HG03108 (cell line): Measurements from ENCODE around the gene LHX3.

Experiments
- ATAC-seq: cut with Tn5 transposase; IDR thresholded peaks from one replicate; pipeline ENCODE4 v1.9.1; 2021; ENCODE audit warnings: moderate library complexity; ENCODE audit not compliant: unreplicated experiment

LHX3 gene

DNA sequence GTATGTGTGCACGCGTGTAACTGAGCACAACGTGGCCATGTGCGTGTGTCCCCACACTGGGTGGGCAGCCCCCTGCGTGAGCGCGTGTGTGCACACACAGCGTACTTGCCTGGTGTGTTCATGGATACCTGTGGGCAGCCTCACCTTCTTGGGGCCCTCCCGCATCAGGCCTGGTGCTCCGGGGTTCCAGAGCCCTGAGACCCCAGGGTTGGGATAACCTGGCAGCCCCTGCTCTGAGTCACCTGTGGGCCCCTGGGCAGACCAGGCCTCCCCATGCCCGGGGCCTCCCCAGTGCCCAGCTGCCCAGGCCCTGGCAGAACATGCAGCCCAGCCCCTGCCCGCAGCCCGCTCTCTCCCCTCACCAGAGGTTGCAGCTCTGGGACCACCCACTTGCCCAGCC lies 25.2 kb downstream of the LHX3 start:
- no peak for ATAC-seq

- ATAC-seq = no peak
Measured at GRCh38 chr9:136179101-136179616, 25.8 kb downstream of the LHX3 start.

DNA sequence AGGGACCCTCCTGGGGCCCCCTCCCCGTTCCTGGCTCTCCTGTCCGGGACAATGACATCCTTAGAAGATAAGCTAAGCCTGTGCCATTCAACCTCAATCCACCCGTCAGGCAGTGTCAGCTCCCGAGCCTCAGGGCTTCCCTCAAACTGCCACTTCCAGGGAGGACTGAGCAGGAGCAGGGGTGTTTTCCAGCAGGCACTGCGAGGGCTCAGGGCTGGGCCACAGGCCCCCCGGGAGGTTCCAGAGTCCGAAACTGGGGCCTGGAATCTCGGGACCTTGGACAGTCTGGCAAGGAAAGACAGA lies 26.2 kb downstream of the LHX3 start:
- no peak for ATAC-seq

DNA sequence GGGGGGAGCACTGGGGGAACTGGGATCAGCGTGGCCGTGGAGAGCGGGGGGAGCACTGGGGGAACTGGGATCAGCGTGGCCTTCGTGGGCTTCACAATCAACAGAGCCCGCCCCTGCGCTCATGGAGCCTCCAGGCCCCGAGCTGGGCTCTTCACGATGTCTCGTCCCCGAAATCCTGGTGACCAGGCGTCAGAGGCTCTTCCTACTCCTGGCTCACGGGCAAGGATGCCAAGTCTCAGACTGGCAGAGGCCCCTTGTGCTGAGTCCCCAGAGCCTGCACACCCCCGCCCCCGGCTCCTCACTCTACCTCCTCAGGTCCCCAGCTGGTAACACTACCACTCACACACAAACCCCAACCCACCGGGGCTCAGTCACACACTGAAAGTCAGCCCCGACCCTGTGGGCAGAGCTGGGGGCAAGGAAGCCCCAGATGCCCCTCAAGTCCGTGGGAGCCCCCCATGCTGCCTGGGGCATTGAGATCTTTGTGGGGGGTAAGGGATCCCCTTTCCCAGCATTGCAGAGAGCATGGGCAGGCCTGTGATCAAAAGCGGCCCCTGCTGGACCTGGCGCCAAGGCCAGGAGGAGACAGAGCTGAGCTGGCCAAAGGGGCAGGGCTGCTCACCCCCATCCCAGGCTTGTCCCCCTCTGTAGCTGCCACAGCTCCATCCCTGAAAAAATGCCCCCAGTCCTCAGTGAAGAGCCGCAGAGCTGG lies 26.7 kb downstream of the LHX3 start:
- ATAC-seq = no peak

DNA sequence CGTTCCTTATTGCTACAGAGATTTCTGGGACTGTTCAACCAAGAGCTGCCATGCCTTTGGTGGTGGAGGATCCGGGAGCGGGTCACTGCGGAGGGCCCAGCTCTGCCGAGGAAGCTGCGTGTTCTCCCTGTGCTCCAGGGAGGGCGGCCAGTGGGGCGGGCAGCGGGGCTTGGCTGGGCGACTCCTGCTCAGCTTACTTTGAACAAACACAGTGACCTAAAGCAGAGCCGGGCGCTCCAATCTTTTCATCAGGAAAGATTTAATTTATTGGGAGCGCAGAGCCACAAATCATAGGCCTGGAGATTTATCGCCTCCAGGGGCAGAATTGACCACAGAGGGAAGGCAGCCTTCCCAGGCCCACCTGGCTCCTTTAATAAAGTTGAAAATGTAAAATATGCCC lies 27.7 kb downstream of the LHX3 start:
- ATAC-seq = no peak

DNA sequence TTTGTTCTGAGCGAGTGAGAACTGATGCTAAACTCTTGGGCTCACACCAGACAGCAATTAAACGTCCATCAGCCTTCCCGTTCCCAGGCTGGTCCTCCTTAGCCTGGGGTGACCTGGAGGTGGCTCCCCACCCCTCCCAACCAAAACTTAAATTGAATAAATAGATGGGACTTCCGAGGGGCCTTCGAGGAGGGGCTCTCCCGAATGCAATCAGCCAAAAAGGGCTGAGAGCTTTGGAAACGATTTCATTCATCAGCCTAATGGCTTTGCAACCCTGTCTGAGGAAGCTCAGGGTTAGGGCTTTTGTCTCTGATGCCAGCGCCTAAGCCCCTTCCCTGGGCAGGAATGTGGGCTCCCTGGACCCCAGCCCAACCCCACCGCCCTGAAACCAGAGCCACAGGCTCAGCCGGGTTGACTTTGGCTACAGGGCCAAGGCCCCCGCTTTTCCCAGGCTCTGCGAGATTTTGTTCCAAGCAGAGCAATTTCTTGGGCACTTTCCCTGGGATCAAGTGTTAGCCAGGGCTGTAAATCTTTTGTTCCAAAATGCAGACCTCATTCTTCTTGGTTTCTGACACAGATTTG lies 29.2 kb downstream of the LHX3 start:
- ATAC-seq = no peak

DNA sequence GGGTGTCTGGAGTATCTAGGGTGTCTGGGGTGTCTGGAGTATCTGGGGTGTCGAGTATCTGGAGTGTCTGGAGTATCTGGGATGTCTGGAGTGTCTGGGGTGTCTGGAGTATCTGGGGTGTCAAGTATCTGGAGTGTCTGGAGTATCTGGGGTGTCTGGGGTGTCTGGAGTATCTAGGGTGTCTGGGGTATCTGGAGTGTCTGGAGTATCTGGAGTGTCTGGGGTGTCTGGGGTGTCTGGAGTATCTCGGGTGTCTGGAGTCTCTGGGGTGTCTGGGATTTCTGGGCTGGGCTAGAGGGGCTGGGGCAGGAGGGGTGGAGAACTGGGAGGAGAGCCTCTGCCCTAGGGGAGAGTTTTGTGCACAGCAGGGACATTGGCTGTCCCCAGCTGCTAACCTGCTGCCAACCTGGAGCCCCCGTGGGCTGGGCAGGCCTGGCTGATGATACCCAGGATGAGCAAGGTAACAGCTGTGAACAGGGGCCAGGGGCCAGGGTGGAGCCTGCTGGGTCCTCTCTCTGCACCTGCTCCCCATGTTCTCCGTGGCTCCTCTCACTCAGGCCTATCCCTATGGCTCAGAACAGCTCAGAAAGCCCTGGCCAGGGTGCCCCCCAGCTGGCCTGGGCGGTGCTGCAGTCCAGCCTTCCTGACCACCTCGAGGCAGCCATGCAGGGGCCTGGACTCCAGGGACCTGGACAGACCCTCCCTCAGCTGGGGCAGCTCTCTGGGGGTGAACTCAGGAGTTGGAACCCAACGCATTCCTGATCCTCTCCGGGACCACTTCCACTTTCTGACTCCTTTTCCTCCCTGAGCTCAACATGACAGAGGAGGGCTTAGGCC lies 29.9 kb downstream of the LHX3 start:
- ATAC-seq = no peak

- ATAC-seq = no peak
Measured at GRCh38 chr9:136173648-136174290, 31.2 kb downstream of the LHX3 start.

DNA sequence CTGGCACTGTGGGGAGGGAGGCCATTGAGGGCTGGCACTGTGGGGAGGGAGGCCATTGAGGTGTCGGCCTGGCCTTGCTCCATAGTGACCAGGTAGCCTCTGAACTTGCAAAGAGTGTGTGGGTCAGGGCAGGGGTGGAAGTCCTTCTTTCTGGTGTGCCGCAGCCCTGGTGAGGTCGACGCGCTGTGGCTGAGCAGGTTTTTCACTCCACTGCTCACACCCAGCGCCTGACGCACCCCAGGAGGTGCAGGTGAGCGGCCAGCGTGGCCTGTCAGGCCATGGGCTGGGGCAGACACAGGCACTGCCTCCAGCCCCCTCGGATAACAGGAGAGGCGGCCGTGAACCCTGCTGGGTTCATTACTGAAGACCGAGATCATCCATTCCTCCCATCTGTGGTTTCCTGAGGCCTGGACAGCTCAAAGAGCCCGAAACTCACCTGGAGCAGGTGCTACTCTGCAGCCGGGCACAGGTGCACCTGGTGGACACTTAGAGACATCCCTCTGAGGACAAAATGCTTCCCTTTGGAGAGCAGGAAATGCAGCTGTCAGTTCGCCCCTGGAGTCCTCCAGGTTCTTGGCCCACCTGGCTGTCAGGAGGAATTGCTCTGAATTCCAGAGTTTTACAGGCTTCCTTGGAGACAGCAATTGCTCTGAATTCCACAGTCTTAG lies 32.4 kb downstream of the LHX3 start:
- no peak for ATAC-seq

GRCh38 chr9:136171801-136172411 lies 33.0 kb downstream of the LHX3 start:
- no peak for ATAC-seq

GRCh38 chr9:136171009-136171800 lies 33.7 kb downstream of the LHX3 start:
- no peak for ATAC-seq

DNA sequence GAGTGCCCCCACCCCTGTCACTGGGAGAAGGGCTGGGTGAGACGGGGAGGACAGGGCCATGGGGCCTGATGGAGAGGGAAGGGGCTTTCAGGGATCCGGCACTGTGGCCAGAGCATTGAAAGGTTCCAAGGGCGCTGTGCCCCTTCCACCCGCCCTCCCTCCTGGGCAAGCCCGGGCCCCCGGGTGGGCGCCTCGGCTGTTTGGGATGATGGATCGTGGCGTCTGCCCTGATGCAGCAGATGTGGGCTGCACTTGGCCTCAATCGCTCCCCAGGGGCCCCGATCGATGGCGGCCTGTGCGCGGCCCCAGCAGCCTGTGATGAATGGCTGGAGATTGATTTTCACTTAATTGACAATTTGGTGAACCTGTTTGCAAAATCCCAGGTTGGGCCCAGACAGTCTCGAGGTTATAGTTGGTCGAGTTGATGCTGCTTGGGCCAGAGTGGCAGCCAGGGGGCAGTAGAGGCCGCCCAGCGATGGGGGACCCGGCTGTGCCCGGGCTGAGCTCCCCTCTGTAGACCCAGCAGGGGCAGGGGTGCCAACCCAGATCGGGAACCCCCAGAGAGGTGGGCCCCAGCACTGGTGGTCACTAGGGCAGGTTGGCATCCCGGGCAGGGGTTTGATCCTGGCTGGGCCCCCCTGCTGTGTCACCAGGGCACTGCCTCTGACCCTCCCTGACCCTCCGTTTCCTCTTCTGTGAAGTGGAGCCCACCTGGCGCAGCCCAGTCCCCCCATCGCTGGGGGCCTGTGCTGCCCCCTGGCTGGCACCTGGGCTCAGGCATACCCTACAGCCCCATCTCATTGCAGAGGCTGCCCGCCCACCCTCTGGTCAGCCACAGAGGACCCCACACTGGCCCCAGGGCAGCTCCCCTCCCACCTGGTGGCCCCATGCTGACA lies 34.7 kb downstream of the LHX3 start:
- ATAC-seq = no peak

- no peak for ATAC-seq
Measured at GRCh38 chr9:136169495-136169894, 35.4 kb downstream of the LHX3 start.

GRCh38 chr9:136163248-136163850 lies 41.6 kb downstream of the LHX3 start:
- ATAC-seq = no peak

- ATAC-seq = no peak
Measured at GRCh38 chr9:136160995-136161610, 43.8 kb downstream of the LHX3 start.

GRCh38 chr9:136160381-136160841 lies 44.5 kb downstream of the LHX3 start:
- ATAC-seq = no peak

GRCh38 chr9:136159851-136160250 lies 45.1 kb downstream of the LHX3 start:
- no peak for ATAC-seq
